IMR-90 (cell line): ENCODE measurements around the gene ATP1A4. TPM values are rescaled to one million over a fixed set of nuclear protein-coding genes. Genes with fewer than 3 reads are reported as not detected.
"Not testable (repeated sequence)": the region's sequence is repeated elsewhere in the genome, so short reads cannot be mapped to it uniquely, and the experiment has no call there.

Experiments used
- ATAC-seq: fragments of 200-7000 bp; cut with Tn5 transposase; 2 replicates; pipeline ENCODE4 v1.9.1; 2020; ENCODE audit warnings: low read depth, mild to moderate bottlenecking, moderate library complexity
- BruUV-seq: library from RNA; stranded (reverse); fragments of 400-500 nt; replicated peaks from 2 replicates; lab custom pipeline; 2021; lab: Mats Ljungman, UMichigan
- CTCF ChIA-PET: fragments of 300-600 bp; formaldehyde crosslinking; extraction: SDS; loops from one replicate; lab custom pipeline; 2021; ENCODE audit warnings: antibody characterized with exemption; lab: Yijun Ruan, JAX
- POLR2A ChIA-PET: fragments of 300-600 bp; sonication (Branson Sonifier 250); formaldehyde crosslinking; loops from one replicate; lab custom pipeline; 2022; ENCODE audit warnings: antibody characterized with exemption; ENCODE audit not compliant: unreplicated experiment; lab: Charles Lee
- DNase-seq: peaks from one replicate; pipeline ENCODE4 v3.0.0; 2013
- H2AFZ ChIP-seq: replicated peaks from 2 replicates; pipeline ENCODE3; 2013; ENCODE audit warnings: low read length, mild to moderate bottlenecking; ENCODE audit not compliant: poor library complexity
- H2AK5ac ChIP-seq: 2 replicates; pipeline ENCODE4 v1.6.1; 2013; ENCODE audit warnings: low read depth, low read length, inconsistent platforms
- H2AK9ac ChIP-seq: replicated peaks from 2 replicates; pipeline ENCODE3; 2013; ENCODE audit warnings: mild to moderate bottlenecking, low read depth, low read length, moderate library complexity; ENCODE audit not compliant: poor library complexity
- H2BK120ac ChIP-seq: 2 replicates; pipeline ENCODE4 v1.6.1; 2013; ENCODE audit warnings: low read depth, low read length, inconsistent platforms
- H2BK15ac ChIP-seq: 3 replicates; pipeline ENCODE4 v1.6.1; 2013; ENCODE audit warnings: low read depth, low read length, inconsistent platforms
- H2BK20ac ChIP-seq: 2 replicates; pipeline ENCODE4 v1.6.1; 2013; ENCODE audit warnings: low read depth, mild to moderate bottlenecking, inconsistent platforms, low read length, moderate library complexity
- H2BK5ac ChIP-seq: 2 replicates; pipeline ENCODE4 v1.6.1; 2013; ENCODE audit warnings: mild to moderate bottlenecking, low read depth, low read length, inconsistent platforms; ENCODE audit not compliant: poor library complexity, severe bottlenecking
- H3K14ac ChIP-seq: replicated peaks from 2 replicates; pipeline ENCODE4 v1.6.1; 2013; ENCODE audit warnings: low read depth, low read length, inconsistent platforms
- H3K18ac ChIP-seq: 2 replicates; pipeline ENCODE4 v1.6.1; 2013; ENCODE audit warnings: low read depth, low read length, control low read depth
- H3K23ac ChIP-seq: 2 replicates; pipeline ENCODE4 v1.6.1; 2013; ENCODE audit warnings: low read depth, low read length, inconsistent platforms
- H3K27ac ChIP-seq: 2 replicates; pipeline ENCODE4 v1.5.1; 2013; ENCODE audit warnings: mild to moderate bottlenecking, control low read depth, low read length; ENCODE audit not compliant: insufficient read depth
- H3K27me3 ChIP-seq: 2 replicates; pipeline ENCODE4 v1.6.1; 2013; ENCODE audit warnings: low read length; ENCODE audit not compliant: control insufficient read depth, insufficient read depth
- H3K36me3 ChIP-seq: 2 replicates; pipeline ENCODE4 v1.6.1; 2013; ENCODE audit warnings: low read length, mixed read lengths; ENCODE audit not compliant: control insufficient read depth, insufficient read depth
- H3K4ac ChIP-seq: 2 replicates; pipeline ENCODE4 v1.6.1; 2013; ENCODE audit warnings: low read depth, low read length, inconsistent platforms
- H3K4me1 ChIP-seq: 2 replicates; pipeline ENCODE4 v1.6.1; 2013; ENCODE audit warnings: low read length, mixed read lengths; ENCODE audit not compliant: control insufficient read depth, insufficient read depth
- H3K4me2 ChIP-seq: 2 replicates; pipeline ENCODE4 v1.6.1; 2013; ENCODE audit warnings: low read depth, mild to moderate bottlenecking, control low read depth, low read length, moderate library complexity
- H3K4me3 ChIP-seq: 2 replicates; pipeline ENCODE4 v1.5.1; 2013; ENCODE audit warnings: low read depth, mild to moderate bottlenecking, control low read depth, low read length, moderate library complexity; ENCODE audit not compliant: insufficient read depth
- H3K56ac ChIP-seq: 2 replicates; pipeline ENCODE4 v1.6.1; 2013; ENCODE audit warnings: low read length, inconsistent platforms; ENCODE audit not compliant: insufficient read depth; ENCODE audit errors: extremely low read depth
- H3K79me1 ChIP-seq, 2 experiments: 2 replicates each; pipeline ENCODE4 v1.6.1; 2013; ENCODE audit warnings: low read length in 2 of 2, inconsistent platforms in 1 of 2, low read depth in 1 of 2
- H3K9ac ChIP-seq: 2 replicates; pipeline ENCODE4 v1.6.1; 2013; ENCODE audit warnings: low read depth, low read length, control low read depth
- H3K9me1 ChIP-seq: 2 replicates; pipeline ENCODE4 v1.6.1; 2013; ENCODE audit warnings: low read length, inconsistent platforms; ENCODE audit not compliant: insufficient read depth
- H3K9me3 ChIP-seq: 2 replicates; pipeline ENCODE4 v1.6.1; 2013; ENCODE audit warnings: low read length; ENCODE audit not compliant: control insufficient read depth, insufficient read depth
- H4K20me1 ChIP-seq: 2 replicates; pipeline ENCODE4 v1.6.1; 2013; ENCODE audit warnings: low read length, inconsistent platforms; ENCODE audit not compliant: insufficient read depth
- H4K5ac ChIP-seq: 2 replicates; pipeline ENCODE4 v1.6.1; 2013; ENCODE audit warnings: mild to moderate bottlenecking, low read depth, low read length, control low read depth
- H4K8ac ChIP-seq, 2 experiments: 2 replicates each; pipeline ENCODE4 v1.6.1; 2013; ENCODE audit warnings: low read depth in 2 of 2, low read length in 2 of 2, control low read depth in 1 of 2, inconsistent platforms in 1 of 2
- H4K91ac ChIP-seq: 2 replicates; pipeline ENCODE4 v1.6.1; 2013; ENCODE audit warnings: low read depth, low read length, inconsistent platforms; ENCODE audit not compliant: insufficient read depth
- WGBS, 2 experiments: methylation state at CpG; one replicate each; pipeline versions ENCODE4 v1.1.5 to v1.1.7; 2013; ENCODE audit warnings: missing lambda C conversion rate in 2 of 2; ENCODE audit not compliant: insufficient read length in 1 of 2; ENCODE audit errors: extremely low coverage in 2 of 2; 5-methylcytosine and 5-hydroxymethylcytosine counted together
- dilution Hi-C: fragments of 300-500 bp; cut with HindIII; formaldehyde crosslinking; loops from one replicate; pipeline ENCODE4 v1.14.3; 2018; ENCODE audit warnings: low sequenced_read_pairs; ENCODE audit not compliant: unreplicated experiment
- in situ Hi-C: fragments of 300-500 bp; cut with MboI; formaldehyde crosslinking; loops from 3 replicates; pipeline ENCODE4 v1.14.3; 2019; ENCODE audit warnings: low sequenced_read_pairs, inconsistent platforms, mixed read lengths
- intact Hi-C: fragments of 100-400 bp; cut with micrococcal nuclease; formaldehyde crosslinking; loops from 2 replicates; pipeline ENCODE4 v1.10.0; 2022
- polyA plus RNA-seq, 3 experiments: library from polyadenylated mRNA; depleted of rRNA; stranded (reverse); fragments of >200 nt; gene quantifications; 2 replicates each; pipeline ENCODE4 v1.2.3, GENCODE V29; 2012; ENCODE audit warnings: low replicate concordance in 1 of 3
- total RNA-seq: library from RNA; depleted of rRNA; stranded (reverse); fragments of >200 nt; gene quantifications from 2 replicates; pipeline ENCODE4 v1.2.3, GENCODE V29; 2012

The ATP1A4 gene
- total and polyA plus RNA-seq, 2 of the 4 experiments (the other 2 are of a cell fraction), result not detected

- H2AFZ ChIP-seq, H4K20me1 ChIP-seq, H2AK5ac ChIP-seq, DNase-seq, H4K91ac ChIP-seq, CTCF ChIA-PET, H3K27ac ChIP-seq, H2BK20ac ChIP-seq, POLR2A ChIA-PET, H3K56ac ChIP-seq, H4K5ac ChIP-seq, H3K36me3 ChIP-seq, H2BK120ac ChIP-seq, dilution Hi-C loops, ATAC-seq, H2BK15ac ChIP-seq, H2BK5ac ChIP-seq, H2AK9ac ChIP-seq, H3K27me3 ChIP-seq, H3K4ac ChIP-seq, H3K4me3 ChIP-seq, H3K4me2 ChIP-seq, H3K9me3 ChIP-seq, H3K9ac ChIP-seq, H3K23ac ChIP-seq, H4K8ac ChIP-seq, BruUV-seq, in situ Hi-C loops, intact Hi-C loops, H3K14ac ChIP-seq, H3K79me1 ChIP-seq, H3K18ac ChIP-seq: not testable (repeated sequence)
- Histone ChIP-seq H3K9me1 (peaks cover 26% of the 10 kb centered on the region), H3K4me1 (peaks cover 17% of the 10 kb centered on the region)
- WGBS, 2 experiments, result no CpG with 5 or more reads among the region's 4 CpGs
These were observed 25.1 kb upstream of the ATP1A4 start for GRCh38 chr1:160126342-160126741.
